TTC549 (cell line): ENCODE measurements around the gene ZNF197.
"Not testable (repeated sequence)": the region's sequence is repeated elsewhere in the genome, so short reads cannot be mapped to it uniquely, and the experiment has no call there.

Source experiments
- FAIRE-seq: peaks from 2 replicates; lab custom pipeline; 2012; peaks lifted over from hg19 to GRCh38; lab: Jason Lieb, UNC

Gene ZNF197

GRCh38 chr3:44665173-44665572 is 40.3 kb downstream of the ZNF197 start:
- FAIRE-seq: no peak

DNA sequence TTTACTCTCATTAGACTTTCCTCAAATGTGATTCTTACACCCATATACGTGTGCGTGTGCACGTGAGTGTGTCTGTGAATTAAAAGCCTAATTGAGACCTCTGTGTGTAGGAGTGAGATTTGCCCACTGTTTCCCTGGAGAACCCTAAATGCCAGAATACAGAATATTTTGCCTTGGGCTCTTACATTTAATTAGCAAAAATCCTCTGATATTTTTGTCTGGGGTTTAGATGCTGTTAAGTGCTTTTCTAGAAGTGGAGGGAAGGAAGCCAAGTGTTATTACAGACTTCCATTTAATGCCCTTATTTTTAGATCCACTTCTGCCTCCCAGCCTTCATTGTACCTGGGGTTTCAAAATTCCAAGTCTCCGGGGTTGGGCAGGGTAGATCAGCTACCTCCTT is 41.5 kb downstream of the ZNF197 start:
- no peak for FAIRE-seq

- no peak for FAIRE-seq
Measured at GRCh38 chr3:44669760-44670159, 44.9 kb downstream of the ZNF197 start.

DNA sequence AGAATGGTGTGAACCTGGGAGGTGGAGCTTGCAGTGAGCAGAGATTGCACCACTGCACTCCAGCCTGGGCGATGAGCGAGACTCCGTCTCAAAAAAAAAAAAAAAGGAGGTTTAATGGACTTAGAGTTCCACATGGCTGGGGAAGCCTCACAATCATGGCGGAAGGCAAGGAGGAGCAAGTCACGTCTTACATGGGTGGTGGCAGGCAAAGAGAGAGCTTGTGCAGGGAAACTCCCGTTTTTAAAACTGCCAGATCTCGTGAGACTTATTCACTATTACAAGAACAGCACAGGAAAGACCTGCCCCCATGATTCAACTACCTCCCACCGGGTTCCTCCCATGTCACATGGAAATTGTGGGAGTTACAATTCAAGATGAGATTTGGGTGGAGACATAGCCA is 48.6 kb downstream of the ZNF197 start:
- FAIRE-seq: not testable (repeated sequence)

DNA sequence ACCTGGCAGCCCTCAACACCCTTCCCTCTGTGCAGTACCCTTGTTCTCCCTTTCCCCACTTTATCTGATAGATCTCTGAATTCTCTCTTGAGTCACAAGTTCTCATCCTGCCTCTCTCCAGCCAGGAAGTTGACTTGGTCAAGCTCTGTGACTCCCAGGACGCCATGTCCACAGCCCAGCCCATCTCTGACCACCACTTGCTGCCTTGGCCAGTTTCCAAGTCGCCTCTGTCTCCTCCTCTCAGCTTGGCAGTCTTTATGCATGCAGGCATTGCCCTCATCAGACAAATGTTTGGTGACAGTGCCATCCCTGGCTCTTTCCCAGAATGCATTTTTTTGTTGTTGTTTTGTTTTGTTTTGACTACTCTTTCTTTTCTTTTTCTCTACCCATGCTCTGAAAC is 49.4 kb downstream of the ZNF197 start:
- FAIRE-seq: no peak

DNA sequence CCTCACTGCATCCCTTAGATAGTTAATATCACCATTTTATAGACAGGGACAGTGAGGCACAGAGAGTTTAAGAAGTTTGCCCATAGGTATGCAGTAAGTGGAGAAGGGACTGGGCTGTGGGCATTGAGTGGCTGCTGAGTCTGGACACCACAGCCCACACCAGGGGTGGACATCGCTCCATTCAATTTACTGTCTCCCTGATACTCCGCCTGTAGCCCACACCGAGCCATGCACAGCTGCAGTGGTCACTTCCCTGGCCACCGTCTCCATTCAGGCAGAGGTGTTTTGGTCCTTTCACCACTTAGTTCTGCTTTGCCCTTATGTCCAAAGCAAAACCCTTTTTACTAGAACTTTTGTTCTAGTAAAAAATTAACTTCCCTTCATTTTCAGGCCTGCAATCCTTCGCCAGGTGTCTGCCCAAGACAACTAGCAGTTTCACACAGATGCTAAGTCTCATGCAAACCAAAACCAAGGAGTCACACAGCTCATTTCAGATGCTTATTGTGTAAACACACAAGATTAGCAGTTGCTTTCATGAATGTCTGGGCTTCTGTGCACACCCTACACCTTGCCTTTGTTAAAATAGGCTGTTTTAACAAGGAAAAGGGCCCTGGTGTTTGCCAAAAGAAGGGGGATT is 53.8 kb downstream of the ZNF197 start:
- FAIRE-seq: no peak

DNA sequence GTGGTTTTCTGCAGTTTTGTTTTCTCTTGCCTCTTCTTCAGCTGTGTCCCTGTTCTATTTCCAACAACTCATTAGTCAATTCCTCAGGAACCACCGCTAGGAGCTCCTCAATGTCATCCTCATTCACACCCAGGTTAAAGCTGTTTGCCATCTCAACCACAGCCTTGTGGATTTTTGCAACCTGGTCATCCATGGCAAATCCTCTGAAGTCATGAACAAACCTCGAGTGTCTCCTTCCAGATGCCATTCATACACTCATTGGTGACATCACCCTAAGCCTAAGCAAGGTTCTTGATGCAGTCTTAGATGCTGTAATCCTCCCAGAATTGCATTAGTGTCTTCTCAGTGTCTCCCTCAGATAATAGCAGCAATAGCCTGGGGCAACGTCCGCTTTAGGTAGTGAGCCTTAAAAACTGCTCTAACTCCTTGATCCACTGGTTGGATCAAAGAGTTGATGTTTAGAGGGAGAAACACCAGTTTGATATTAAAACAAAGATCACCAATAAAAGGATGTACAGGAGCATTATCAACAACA is 56.2 kb downstream of the ZNF197 start:
- FAIRE-seq: no peak

DNA sequence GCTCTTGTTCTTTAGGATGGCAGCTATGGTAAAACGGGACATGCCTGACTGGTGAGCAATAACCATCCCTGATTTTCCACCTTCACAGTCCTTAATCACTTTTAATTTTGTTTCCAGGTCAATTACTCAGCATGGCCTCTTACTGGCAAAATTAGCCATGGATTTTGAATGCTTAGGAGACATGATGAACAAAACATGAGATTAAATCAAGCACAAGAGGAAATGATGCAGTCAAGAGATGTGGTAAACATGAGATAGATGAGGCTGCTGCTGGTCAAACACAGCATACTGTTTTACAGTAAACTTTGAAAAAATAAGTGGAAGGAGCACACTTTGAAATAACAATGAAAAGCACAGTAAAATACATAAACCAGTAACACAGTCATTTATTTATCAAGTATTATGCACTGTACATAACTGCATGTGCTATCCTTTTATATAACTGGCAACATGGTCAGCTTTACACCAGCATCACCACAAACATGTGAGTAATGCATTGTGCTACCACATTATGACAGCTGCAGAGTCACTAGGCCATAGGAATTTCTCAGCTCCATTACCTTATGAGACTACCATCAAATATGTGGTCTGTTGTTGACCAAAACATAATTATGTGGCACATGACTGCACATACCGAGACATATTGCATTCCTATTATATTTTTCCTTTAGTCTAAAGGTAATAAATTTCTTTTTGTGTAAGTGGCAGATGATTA is 57.5 kb downstream of the ZNF197 start:
- no peak for FAIRE-seq

GRCh38 chr3:44685128-44685800 is 60.4 kb downstream of the ZNF197 start:
- FAIRE-seq: no peak

DNA sequence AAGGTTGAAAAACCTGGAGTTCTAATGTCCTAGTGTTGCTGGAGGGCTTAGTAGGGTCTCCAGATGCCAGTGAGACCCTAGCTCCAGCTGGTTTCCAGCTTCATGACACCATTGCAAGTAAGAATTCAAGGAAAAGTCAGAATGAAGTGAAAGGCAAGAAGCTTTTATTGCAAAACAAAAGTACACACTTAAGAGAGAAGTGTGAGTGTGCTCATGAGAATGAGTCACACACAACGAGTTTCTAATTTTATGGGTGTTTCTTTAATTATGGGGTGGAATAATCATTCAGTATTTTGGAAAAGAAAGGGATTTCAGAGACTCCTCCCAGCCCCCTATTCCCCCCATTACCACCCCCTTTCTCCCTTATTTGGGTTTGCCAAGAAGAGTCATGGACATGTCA is 63.1 kb downstream of the ZNF197 start:
- FAIRE-seq: no peak
